GM13976 (cell line): ENCODE results near the gene OR10J1.

Experiments used
- DNase-seq: peaks from one replicate; pipeline ENCODE4 v3.0.0; 2012; ENCODE audit warnings: low spot score
- in situ Hi-C: fragments of 300-500 bp; cut with MboI; formaldehyde crosslinking; loops from one replicate; pipeline ENCODE4 v1.12.0; 2022; ENCODE audit warnings: low sequenced_read_pairs, mixed read lengths, inconsistent platforms; ENCODE audit not compliant: unreplicated experiment
- TF ChIP-seq, protein P1 (sequence below): IDR thresholded peaks from 2 replicates; pipeline ENCODE4 v1.5.1; 2012; ENCODE audit warnings: borderline replicate concordance, mild to moderate bottlenecking; ENCODE audit not compliant: insufficient read depth; ENCODE audit errors: extremely low read depth, missing control alignments, control extremely low read depth

The OR10J1 gene

DNA sequence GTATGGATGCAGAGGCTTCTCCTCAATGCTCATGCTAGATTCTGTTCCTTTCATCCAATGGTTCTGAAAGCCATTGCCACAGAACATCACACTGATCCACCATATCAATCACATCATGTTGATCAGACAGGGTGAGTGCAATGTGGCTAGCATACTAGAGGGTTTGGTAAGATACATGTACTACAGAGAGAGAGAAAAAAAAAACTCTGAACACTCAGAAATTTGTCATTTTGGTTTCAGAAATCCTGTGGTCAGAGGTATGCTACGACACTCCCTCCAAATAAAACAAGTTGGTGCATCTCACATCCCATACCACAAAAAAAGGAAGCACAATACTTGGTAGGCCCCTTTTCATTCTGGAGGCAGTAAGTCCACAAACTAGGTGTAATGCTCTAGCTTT lies 35.4 kb downstream of the OR10J1 start:
- TF ChIP-seq, protein P1, sequence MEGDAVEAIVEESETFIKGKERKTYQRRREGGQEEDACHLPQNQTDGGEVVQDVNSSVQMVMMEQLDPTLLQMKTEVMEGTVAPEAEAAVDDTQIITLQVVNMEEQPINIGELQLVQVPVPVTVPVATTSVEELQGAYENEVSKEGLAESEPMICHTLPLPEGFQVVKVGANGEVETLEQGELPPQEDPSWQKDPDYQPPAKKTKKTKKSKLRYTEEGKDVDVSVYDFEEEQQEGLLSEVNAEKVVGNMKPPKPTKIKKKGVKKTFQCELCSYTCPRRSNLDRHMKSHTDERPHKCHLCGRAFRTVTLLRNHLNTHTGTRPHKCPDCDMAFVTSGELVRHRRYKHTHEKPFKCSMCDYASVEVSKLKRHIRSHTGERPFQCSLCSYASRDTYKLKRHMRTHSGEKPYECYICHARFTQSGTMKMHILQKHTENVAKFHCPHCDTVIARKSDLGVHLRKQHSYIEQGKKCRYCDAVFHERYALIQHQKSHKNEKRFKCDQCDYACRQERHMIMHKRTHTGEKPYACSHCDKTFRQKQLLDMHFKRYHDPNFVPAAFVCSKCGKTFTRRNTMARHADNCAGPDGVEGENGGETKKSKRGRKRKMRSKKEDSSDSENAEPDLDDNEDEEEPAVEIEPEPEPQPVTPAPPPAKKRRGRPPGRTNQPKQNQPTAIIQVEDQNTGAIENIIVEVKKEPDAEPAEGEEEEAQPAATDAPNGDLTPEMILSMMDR = no peak
- in situ Hi-C loops = no loop called here
- DNase-seq = no peak

DNA sequence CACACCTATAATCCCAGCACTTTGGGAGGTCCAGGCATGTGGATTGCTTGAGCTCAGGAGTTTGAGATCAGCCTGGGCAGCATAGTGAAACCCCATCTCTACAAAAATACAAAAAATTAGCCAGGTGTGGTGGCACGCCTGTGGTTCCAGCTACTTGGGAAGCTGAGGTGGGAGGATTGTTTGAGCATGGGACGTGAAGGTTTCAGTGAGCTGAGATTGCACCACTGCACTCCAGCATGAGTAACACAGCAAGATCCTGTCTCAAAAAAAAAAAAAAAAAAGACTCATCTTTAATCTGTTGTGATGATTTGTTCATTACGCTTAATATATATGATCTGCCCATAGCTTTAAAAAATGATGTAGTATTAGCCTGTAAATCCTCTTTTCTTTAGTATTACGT lies 44.0 kb downstream of the OR10J1 start:
- in situ Hi-C loops = no loop called here
- no peak for DNase-seq
- TF ChIP-seq, protein P1 = no peak
